Measurements from ENCODE around the gene NCBP3. TPM values are rescaled to one million over a fixed set of nuclear protein-coding genes. Genes with fewer than 3 reads are reported as not detected.
A peak's percentile ranks its signal among the peaks of the same experiment; 100 is the strongest.

Gene NCBP3, protein sequence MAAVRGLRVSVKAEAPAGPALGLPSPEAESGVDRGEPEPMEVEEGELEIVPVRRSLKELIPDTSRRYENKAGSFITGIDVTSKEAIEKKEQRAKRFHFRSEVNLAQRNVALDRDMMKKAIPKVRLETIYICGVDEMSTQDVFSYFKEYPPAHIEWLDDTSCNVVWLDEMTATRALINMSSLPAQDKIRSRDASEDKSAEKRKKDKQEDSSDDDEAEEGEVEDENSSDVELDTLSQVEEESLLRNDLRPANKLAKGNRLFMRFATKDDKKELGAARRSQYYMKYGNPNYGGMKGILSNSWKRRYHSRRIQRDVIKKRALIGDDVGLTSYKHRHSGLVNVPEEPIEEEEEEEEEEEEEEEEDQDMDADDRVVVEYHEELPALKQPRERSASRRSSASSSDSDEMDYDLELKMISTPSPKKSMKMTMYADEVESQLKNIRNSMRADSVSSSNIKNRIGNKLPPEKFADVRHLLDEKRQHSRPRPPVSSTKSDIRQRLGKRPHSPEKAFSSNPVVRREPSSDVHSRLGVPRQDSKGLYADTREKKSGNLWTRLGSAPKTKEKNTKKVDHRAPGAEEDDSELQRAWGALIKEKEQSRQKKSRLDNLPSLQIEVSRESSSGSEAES
- total RNA-seq: 14.9 TPM

DNA sequence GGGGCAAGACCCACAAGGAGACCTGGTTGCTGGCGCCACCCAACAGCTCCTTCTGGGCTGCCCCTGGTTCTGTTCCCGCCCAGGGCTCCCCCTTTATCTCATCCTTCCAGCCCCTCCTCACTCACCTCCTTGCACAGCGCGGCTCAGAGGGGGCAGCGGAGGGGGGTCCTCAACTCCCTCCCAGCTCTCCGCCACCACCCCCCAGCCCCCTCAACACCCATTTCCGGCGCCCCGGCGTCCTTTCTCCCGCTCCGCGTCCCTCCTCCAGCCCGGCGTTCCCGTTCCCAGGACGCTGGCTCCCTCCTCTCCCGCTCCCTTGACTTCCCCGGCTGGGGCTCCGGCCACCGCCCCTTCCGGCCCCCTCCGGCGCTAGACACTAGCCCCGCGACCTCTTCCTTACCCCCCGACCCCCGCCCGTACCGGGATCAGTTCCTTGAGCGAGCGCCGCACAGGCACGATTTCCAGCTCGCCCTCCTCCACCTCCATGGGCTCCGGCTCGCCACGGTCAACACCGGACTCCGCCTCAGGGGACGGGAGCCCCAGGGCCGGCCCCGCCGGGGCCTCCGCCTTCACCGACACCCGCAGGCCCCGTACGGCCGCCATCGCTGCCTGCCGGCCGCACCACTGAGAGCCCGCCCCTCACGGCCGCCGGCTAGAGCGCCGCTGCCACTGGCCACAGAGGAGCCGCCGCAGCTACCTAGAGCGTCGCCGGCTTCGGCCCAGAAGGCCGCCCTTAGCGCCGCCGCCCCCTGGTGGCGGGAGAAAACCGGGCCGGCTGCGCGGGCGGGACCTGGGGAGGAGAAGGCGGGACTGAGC lies at the start of gene NCBP3:
NCBP3 (minus strand) TSS at position 626 of the 816 bp plus-strand sequence; CDS start at position 603, 23 bp downstream.
- ATAC-seq: peak; percentile 96

GRCh38 chr17:3895354-3895753 lies 49.3 kb upstream of the NCBP3 start:
- no peak for ATAC-seq

- ATAC-seq: peak; percentile 30
These were observed 48.9 kb upstream of the NCBP3 start for GRCh38 chr17:3894911-3895343.

GRCh38 chr17:3894188-3894587 lies 48.1 kb upstream of the NCBP3 start:
- no peak for ATAC-seq

- ATAC-seq: no peak
These were observed 47.7 kb upstream of the NCBP3 start for GRCh38 chr17:3893720-3894116.

DNA sequence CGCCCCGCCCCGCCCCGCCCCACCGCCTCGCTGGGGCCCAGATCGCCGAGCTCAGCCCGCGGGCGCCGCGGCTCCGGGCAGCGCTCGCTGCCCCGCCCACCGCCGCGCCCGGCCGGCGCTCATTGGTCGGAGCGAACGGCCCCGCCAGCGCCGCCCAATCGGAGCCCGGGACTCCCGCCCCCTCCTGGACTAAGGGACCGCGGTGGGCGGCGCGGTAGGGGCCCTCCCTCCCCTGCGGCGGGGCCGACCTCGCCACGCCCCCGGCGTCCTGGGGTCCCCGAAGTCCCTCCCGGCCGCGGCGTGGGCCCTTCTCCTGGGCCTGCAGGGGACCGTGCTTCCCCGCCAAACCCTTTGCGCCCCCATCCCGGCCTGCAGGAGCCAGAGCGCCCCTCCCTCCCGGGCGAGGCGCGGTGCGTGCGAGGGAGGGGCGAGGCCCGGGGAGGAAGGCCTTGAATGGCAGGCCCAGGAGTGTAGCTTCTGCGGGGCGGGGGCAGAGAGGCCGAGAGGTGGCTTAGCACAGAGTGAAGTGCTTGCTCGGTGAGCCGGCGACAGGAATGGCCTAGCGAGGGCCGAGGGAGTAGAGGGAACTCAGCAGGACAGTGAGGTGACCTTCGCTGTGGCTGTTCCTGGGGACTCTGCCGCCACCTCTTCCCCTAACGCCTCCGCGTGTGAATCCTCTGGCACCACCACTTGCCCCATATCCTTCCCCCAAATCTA lies 47.1 kb upstream of the NCBP3 start, which contains the start of gene CAMKK1:
CAMKK1 (minus strand) TSS at position 51 of the 717 bp plus-strand sequence. CDS start 7,366 bp downstream, outside the sequence.
- peak; percentile 71 for ATAC-seq

- peak; percentile 40 for ATAC-seq
These were observed 46.3 kb upstream of the NCBP3 start for GRCh38 chr17:3892095-3892998.

DNA sequence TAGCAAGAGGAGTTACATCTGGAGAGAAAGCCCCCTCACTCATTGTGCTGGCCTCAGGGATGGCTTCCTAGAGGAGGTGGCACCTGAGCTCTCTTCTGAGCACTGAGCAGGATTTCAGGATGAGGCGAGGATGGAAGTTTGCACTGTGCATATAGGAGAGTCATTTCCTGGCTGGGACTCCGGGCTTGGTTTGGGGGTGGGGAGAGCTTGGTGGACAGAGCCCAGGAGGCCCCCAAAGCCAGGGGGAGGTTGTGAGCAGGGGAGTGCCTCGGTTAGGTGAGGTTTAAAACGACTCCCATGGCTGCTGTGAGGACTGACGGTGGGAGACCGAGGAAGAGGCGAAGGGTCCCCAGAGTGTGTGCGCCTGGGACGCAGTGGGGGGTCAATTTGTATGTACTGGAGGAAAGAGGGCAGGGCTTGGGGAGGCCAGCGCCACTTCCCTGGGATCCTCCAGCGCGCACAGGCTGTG lies 45.6 kb upstream of the NCBP3 start:
- ATAC-seq: no peak

DNA sequence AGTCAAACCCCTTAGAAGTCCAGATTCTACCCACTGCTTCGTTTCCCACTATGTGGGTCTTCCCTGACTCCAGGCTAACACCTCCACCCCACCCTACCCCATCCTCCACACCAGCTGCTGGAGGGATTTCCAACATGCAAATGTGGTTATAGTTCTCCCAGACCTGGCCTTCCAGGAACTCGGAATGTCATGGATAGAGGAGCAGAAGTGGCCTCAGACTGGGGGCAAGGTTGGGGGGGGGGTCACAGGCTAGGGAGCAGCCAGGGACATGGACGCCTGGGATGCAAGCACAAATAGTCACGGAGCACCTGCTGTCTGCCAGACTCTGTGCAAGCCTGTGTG lies 44.8 kb upstream of the NCBP3 start:
- ATAC-seq: no peak

GRCh38 chr17:3890082-3890877 lies 44.2 kb upstream of the NCBP3 start:
- peak; percentile 4 for ATAC-seq

GRCh38 chr17:3889325-3890012 lies 43.4 kb upstream of the NCBP3 start:
- ATAC-seq: no peak

DNA sequence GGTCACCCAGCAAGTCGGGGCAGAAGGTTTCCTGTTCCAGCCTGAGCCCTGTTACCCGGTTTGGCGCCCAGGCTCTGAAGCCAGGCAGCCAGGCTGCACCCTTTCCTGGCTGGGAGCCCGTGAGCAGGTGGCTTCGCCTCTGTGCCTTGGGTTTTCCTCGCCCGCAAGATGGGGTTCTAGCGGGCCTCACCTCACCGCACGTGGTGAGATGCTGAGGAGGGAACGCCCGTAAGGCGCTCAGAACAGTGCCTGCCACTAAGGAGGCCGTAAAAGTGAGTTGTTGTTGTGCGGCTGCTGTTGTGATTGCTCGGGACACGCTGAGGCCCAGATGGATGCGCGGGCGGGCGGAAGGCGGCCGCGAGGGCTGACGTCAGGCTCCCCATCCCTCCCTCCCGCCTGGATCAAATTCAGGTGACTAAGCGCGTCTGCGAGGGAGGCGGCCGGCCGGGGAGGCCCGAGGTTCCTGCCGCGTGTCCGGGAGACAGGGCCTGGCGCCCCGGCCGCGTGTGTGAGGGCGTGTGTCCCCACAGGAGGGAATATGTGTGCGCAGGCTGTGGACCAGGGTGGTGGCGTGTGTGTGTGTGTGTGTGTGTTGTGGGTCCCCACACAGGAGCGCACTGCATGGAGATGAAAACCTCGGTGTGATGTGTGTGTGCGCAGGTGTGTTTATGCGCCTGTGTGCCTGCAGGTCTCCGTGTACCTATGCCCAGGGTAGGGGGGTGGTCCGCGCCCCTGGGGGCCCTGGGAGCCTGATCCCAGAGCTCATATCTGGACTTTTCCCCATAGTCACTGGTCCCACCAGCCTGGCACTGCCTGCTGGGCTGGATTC lies 42.5 kb upstream of the NCBP3 start:
- peak; percentile 62 for ATAC-seq

GRCh38 chr17:3887804-3888203 lies 41.8 kb upstream of the NCBP3 start:
- ATAC-seq: no peak

DNA sequence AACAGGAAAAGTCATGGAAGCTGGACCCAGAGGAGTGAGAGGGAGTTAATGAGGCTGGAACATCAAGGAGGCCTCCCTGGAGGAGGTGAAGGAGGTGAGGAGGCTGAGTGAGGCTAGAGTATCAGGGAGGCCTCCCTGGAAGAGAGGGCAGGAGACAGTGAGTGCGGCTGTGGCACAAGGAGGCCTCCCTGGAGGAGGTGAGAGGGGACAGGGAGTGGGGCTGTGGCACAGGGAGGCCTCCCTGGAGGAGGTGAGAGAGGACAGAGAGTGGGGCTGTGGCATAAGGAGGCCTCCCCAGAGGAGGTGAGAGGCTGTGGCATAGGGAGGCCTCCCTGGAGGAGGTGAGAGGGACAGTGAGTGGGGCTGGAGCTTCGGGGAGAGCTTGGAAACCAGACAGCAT lies 41.3 kb upstream of the NCBP3 start:
- ATAC-seq: no peak

- ATAC-seq: no peak
These were observed 40.7 kb upstream of the NCBP3 start for GRCh38 chr17:3886776-3887175.

GRCh38 chr17:3885970-3886369 lies 39.9 kb upstream of the NCBP3 start:
- no peak for ATAC-seq

GRCh38 chr17:3885271-3885670 lies 39.2 kb upstream of the NCBP3 start:
- no peak for ATAC-seq

- ATAC-seq: no peak
These were observed 38.1 kb upstream of the NCBP3 start for GRCh38 chr17:3884188-3884587.

GRCh38 chr17:3882276-3882675 lies 36.2 kb upstream of the NCBP3 start:
- no peak for ATAC-seq
